HEK293T (cell line): ENCODE data around the gene WASF1.

ENCODE experiments used
- BHLHE40 ChIP-seq: fragments of 450-650 bp; IDR thresholded peaks from 2 replicates; pipeline ENCODE4 v1.6.1; 2016; ENCODE audit warnings: mild to moderate bottlenecking, moderate library complexity, borderline replicate concordance
- FOXM1 ChIP-seq: fragments of 450-650 bp; IDR thresholded peaks from 2 replicates; pipeline ENCODE4 v1.6.1; 2017; ENCODE audit warnings: mild to moderate bottlenecking, borderline replicate concordance
- PKNOX1 ChIP-seq: fragments of 450-650 bp; IDR thresholded peaks from 2 replicates; pipeline ENCODE4 v1.6.1; 2016

- TF ChIP-seq PKNOX1 = no peak
- TF ChIP-seq FOXM1 = no peak
- no peak for TF ChIP-seq BHLHE40
Observed at GRCh38 chr6:110147870-110148269, 31.6 kb downstream of the WASF1 start.
